CD14-positive monocyte (primary cell): ENCODE results near the gene SPINT2. TPM values are rescaled to one million over a fixed set of nuclear protein-coding genes. Genes with fewer than 3 reads are reported as not detected.

Experiments
- DNase-seq, 3 donors: peaks; one replicate each; pipeline ENCODE4 v3.0.0-alpha.2; 2011 to 2022
- H2AFZ ChIP-seq: 2 replicates; pipeline ENCODE4 v1.6.0; 2012; ENCODE audit warnings: mild to moderate bottlenecking, low read depth, low read length, inconsistent platforms; ENCODE audit not compliant: insufficient read depth, poor library complexity, severe bottlenecking
- H3K27ac ChIP-seq, 2 donors: 1 replicate in 1 of 2; 2 replicates in 1 of 2; pipeline ENCODE4 v1.5.1; 2012 to 2013; ENCODE audit warnings: low read length in 2 of 2, control low read depth in 1 of 2, inconsistent platforms in 1 of 2, low read depth in 1 of 2, mild to moderate bottlenecking in 1 of 2
- H3K27me3 ChIP-seq, 2 donors: one replicate each; pipeline versions ENCODE4 v1.6.0 to v1.6.1; 2011 to 2013; ENCODE audit warnings: low read length in 2 of 2; ENCODE audit not compliant: control insufficient read depth in 2 of 2, insufficient read depth in 2 of 2
- H3K36me3 ChIP-seq, 2 donors: replicated peaks in 1 of 2; 1 replicate in 1 of 2; 2 replicates in 1 of 2; pipeline versions ENCODE4 v1.5.1 to v1.6.1; 2012 to 2013; ENCODE audit warnings: low read length in 2 of 2, control low read depth in 1 of 2, inconsistent platforms in 1 of 2, mild to moderate bottlenecking in 1 of 2; ENCODE audit not compliant: insufficient read depth in 2 of 2, control insufficient read depth in 1 of 2
- H3K4me1 ChIP-seq, 2 donors: 1 replicate in 1 of 2; 2 replicates in 1 of 2; pipeline versions ENCODE4 v1.5.1 to v1.6.1; 2012 to 2013; ENCODE audit warnings: low read length in 2 of 2, control low read depth in 1 of 2, inconsistent platforms in 1 of 2, mild to moderate bottlenecking in 1 of 2, moderate library complexity in 1 of 2; ENCODE audit not compliant: insufficient read depth in 2 of 2, control insufficient read depth in 1 of 2
- H3K4me2 ChIP-seq: replicated peaks from 2 replicates; pipeline ENCODE3; 2012; ENCODE audit warnings: low read length, moderate library complexity, mild to moderate bottlenecking; ENCODE audit not compliant: poor library complexity, severe bottlenecking; ENCODE audit errors: extremely low read depth
- H3K4me3 ChIP-seq, 3 experiments: fragments of 200-600 bp in 1 of 3; sonication (generic) in 1 of 3; replicated peaks in 1 of 3; 1 replicate in 2 of 3; 2 replicates in 1 of 3; pipeline ENCODE4 v1.5.1; 2011 to 2013; ENCODE audit warnings: low read length in 3 of 3, mild to moderate bottlenecking in 3 of 3, control low read depth in 2 of 3, low read depth in 2 of 3, inconsistent platforms in 1 of 3, moderate library complexity in 1 of 3
- H3K79me2 ChIP-seq: 2 replicates; pipeline ENCODE4 v1.6.0; 2012; ENCODE audit warnings: mild to moderate bottlenecking, control low read depth, inconsistent platforms, low read length, moderate library complexity; ENCODE audit not compliant: insufficient read depth
- H3K9ac ChIP-seq: 2 replicates; pipeline ENCODE4 v1.6.0; 2017; ENCODE audit warnings: low read length, mild to moderate bottlenecking; ENCODE audit not compliant: insufficient read depth, poor library complexity, severe bottlenecking
- H3K9me3 ChIP-seq, 2 donors: replicated peaks in 1 of 2; 1 replicate in 1 of 2; 2 replicates in 1 of 2; pipeline versions ENCODE4 v1.5.1 to v1.6.1; 2012 to 2013; ENCODE audit warnings: low read length in 2 of 2, control low read depth in 1 of 2; ENCODE audit not compliant: control insufficient read depth in 1 of 2, insufficient read depth in 1 of 2
- H4K20me1 ChIP-seq: 2 replicates; pipeline ENCODE4 v1.6.0; 2012; ENCODE audit warnings: mild to moderate bottlenecking, low read length, control low read depth, moderate library complexity; ENCODE audit not compliant: insufficient read depth
- H3K27ac Mint-ChIP-seq, 7 donors: one replicate each; pipeline ENCODE4 v1.8.0; 2020; ENCODE audit warnings: mild to moderate bottlenecking in 7 of 7, mixed read lengths in 7 of 7, moderate library complexity in 6 of 7, inconsistent platforms in 2 of 7
- H3K27me3 Mint-ChIP-seq, 3 donors: one replicate each; pipeline ENCODE4 v1.8.0; 2021 to 2022; ENCODE audit warnings: low read depth in 3 of 3, mild to moderate bottlenecking in 3 of 3, mixed read lengths in 3 of 3, moderate library complexity in 3 of 3, inconsistent platforms in 1 of 3
- H3K36me3 Mint-ChIP-seq, 2 donors: one replicate each; pipeline ENCODE4 v1.8.0; 2020; ENCODE audit warnings: mixed read lengths in 2 of 2, inconsistent platforms in 1 of 2, mild to moderate bottlenecking in 1 of 2
- H3K4me1 Mint-ChIP-seq: one replicate; pipeline ENCODE4 v1.8.0; 2020; ENCODE audit warnings: mild to moderate bottlenecking, mixed read lengths
- H3K4me3 Mint-ChIP-seq, 2 donors: one replicate each; pipeline ENCODE4 v1.8.0; 2020; ENCODE audit warnings: mild to moderate bottlenecking in 2 of 2, mixed read lengths in 2 of 2, moderate library complexity in 1 of 2
- H3K9me3 Mint-ChIP-seq, 7 donors: one replicate each; pipeline ENCODE4 v1.8.0; 2020 to 2022; ENCODE audit warnings: mixed read lengths in 7 of 7, mild to moderate bottlenecking in 6 of 7, moderate library complexity in 6 of 7, inconsistent platforms in 2 of 7
- CTCF ChIP-seq: fragments of 200-600 bp; IDR thresholded peaks from one replicate; pipeline ENCODE4 v1.8.0; 2022; ENCODE audit warnings: antibody characterized with exemption, mild to moderate bottlenecking
- WGBS: methylation state at CpG from one replicate; pipeline ENCODE4 v1.1.5; 2013; ENCODE audit warnings: missing lambda C conversion rate; ENCODE audit not compliant: insufficient coverage; 5-methylcytosine and 5-hydroxymethylcytosine counted together
- intact Hi-C, 2 donors: fragments of 100-400 bp; cut with micrococcal nuclease; formaldehyde crosslinking; loops; one replicate each; pipeline versions ENCODE4 v1.15.0 to v1.15.1; 2023
- polyA plus RNA-seq, 3 donors: library from polyadenylated mRNA; depleted of rRNA in 1 of 3; unstranded in 2 of 3; stranded (reverse) in 1 of 3; fragments of 300-500 nt in 2 of 3; fragments of >200 nt in 1 of 3; fragmentation: Illumina TruSeq in 2 of 3; gene quantifications; 1 replicate in 2 of 3; 2 replicates in 1 of 3; pipeline ENCODE4 v1.2.3, GENCODE V29; 2012 to 2021

The SPINT2 gene
- polyA plus RNA-seq, 3 donors, result 42.9 to 139 (median 114) TPM

GRCh38 chr19:38248421-38248820 is 16.0 kb upstream of the SPINT2 start:
- Histone ChIP-seq H3K36me3 (no peaks in the 10 kb centered on the region), H3K4me1 (no peaks in the 10 kb centered on the region), H3K4me2 (no peak overlapping the region), H3K9ac (no peak overlapping the region), H3K27me3 (peaks cover 0 to 4% of the 10 kb centered on the region in 2 donors), H3K79me2 (no peaks in the 10 kb centered on the region), H2AFZ (no peak overlapping the region), H4K20me1 (no peaks in the 10 kb centered on the region), H3K4me3 (no peak overlapping the region), H3K27ac (no peak overlapping the region), H3K9me3 (no peaks in the 10 kb centered on the region)
- H3K27ac Mint-ChIP-seq, result no peak overlapping the region
- H3K4me1 Mint-ChIP-seq, result peaks cover 13% of the 10 kb centered on the region
- H3K36me3 Mint-ChIP-seq, result no peaks in the 10 kb centered on the region
- intact Hi-C loops, result no loop called here
- TF ChIP-seq CTCF, result no peak
- DNase-seq, result no peak
- H3K27me3 Mint-ChIP-seq, result peaks cover 12 to 29% (median 22%) of the 10 kb centered on the region in 3 donors
- no peak overlapping the region for H3K4me3 Mint-ChIP-seq
- peaks cover 0 to 3% (median 0%) of the 10 kb centered on the region in 7 donors for H3K9me3 Mint-ChIP-seq
- 92% methylated on average over 5 of the region's 7 CpGs for WGBS

GRCh38 chr19:38250428-38250820 is 13.9 kb upstream of the SPINT2 start:
- H3K36me3 Mint-ChIP-seq, result no peaks in the 10 kb centered on the region
- no peak overlapping the region for H3K27ac Mint-ChIP-seq
- TF ChIP-seq CTCF, result no peak
- Histone ChIP-seq H3K4me3 (no peak overlapping the region), H3K9me3 (peaks cover 0 to 4% of the 10 kb centered on the region in 2 donors), H3K9ac (no peak overlapping the region), H2AFZ (no peak overlapping the region), H4K20me1 (no peaks in the 10 kb centered on the region), H3K27ac (no peak overlapping the region), H3K4me2 (no peak overlapping the region), H3K36me3 (no peaks in the 10 kb centered on the region), H3K79me2 (no peaks in the 10 kb centered on the region), H3K27me3 (peaks cover 3 to 16% of the 10 kb centered on the region in 2 donors), H3K4me1 (no peaks in the 10 kb centered on the region)
- DNase-seq, result no peak
- peaks cover 8% of the 10 kb centered on the region for H3K4me1 Mint-ChIP-seq
- H3K9me3 Mint-ChIP-seq, result peaks cover 0 to 3% (median 0%) of the 10 kb centered on the region in 7 donors
- no peak overlapping the region for H3K4me3 Mint-ChIP-seq
- intact Hi-C loops, result no loop called here
- H3K27me3 Mint-ChIP-seq, result peaks cover 21 to 39% (median 33%) of the 10 kb centered on the region in 3 donors
